Measurements from ENCODE around the gene TNFRSF11A. TPM values are rescaled to one million over a fixed set of nuclear protein-coding genes. Genes with fewer than 3 reads are reported as not detected.

The TNFRSF11A gene
- polyA plus RNA-seq, 1 donor from 2014 or later: not detected

- H3F3A ChIP-seq (ENCODE audit: insufficient read depth, low read length, poor library complexity, severe bottlenecking): no peaks in the 10 kb centered on the region
- no peak for TF ChIP-seq EZH2 (IDR thresholded peaks at IDR 0.05; ENCODE audit: borderline replicate concordance, insufficient read depth, low read length, poor library complexity, severe bottlenecking)
- TF ChIP-seq RAD21 (conservative IDR thresholded peaks at IDR 0.05): no peak
- TF ChIP-seq TAF1 (IDR thresholded peaks at IDR 0.05; ENCODE audit: low read depth): no peak
- TF ChIP-seq EP300 (conservative IDR thresholded peaks at IDR 0.05; ENCODE audit: poor library complexity, severe bottlenecking): no peak
- no peak for TF ChIP-seq MXI1 (conservative IDR thresholded peaks at IDR 0.05; ENCODE audit: poor library complexity, severe bottlenecking)
- TF ChIP-seq, protein P1, sequence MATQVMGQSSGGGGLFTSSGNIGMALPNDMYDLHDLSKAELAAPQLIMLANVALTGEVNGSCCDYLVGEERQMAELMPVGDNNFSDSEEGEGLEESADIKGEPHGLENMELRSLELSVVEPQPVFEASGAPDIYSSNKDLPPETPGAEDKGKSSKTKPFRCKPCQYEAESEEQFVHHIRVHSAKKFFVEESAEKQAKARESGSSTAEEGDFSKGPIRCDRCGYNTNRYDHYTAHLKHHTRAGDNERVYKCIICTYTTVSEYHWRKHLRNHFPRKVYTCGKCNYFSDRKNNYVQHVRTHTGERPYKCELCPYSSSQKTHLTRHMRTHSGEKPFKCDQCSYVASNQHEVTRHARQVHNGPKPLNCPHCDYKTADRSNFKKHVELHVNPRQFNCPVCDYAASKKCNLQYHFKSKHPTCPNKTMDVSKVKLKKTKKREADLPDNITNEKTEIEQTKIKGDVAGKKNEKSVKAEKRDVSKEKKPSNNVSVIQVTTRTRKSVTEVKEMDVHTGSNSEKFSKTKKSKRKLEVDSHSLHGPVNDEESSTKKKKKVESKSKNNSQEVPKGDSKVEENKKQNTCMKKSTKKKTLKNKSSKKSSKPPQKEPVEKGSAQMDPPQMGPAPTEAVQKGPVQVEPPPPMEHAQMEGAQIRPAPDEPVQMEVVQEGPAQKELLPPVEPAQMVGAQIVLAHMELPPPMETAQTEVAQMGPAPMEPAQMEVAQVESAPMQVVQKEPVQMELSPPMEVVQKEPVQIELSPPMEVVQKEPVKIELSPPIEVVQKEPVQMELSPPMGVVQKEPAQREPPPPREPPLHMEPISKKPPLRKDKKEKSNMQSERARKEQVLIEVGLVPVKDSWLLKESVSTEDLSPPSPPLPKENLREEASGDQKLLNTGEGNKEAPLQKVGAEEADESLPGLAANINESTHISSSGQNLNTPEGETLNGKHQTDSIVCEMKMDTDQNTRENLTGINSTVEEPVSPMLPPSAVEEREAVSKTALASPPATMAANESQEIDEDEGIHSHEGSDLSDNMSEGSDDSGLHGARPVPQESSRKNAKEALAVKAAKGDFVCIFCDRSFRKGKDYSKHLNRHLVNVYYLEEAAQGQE (IDR thresholded peaks at IDR 0.05; ENCODE audit: borderline replicate concordance): no peak
- TF ChIP-seq, protein P2, sequence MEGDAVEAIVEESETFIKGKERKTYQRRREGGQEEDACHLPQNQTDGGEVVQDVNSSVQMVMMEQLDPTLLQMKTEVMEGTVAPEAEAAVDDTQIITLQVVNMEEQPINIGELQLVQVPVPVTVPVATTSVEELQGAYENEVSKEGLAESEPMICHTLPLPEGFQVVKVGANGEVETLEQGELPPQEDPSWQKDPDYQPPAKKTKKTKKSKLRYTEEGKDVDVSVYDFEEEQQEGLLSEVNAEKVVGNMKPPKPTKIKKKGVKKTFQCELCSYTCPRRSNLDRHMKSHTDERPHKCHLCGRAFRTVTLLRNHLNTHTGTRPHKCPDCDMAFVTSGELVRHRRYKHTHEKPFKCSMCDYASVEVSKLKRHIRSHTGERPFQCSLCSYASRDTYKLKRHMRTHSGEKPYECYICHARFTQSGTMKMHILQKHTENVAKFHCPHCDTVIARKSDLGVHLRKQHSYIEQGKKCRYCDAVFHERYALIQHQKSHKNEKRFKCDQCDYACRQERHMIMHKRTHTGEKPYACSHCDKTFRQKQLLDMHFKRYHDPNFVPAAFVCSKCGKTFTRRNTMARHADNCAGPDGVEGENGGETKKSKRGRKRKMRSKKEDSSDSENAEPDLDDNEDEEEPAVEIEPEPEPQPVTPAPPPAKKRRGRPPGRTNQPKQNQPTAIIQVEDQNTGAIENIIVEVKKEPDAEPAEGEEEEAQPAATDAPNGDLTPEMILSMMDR (IDR thresholded peaks at IDR 0.05; ENCODE audit: poor library complexity, severe bottlenecking): no peak
- TF ChIP-seq POLR2AphosphoS5 (IDR thresholded peaks at IDR 0.05): no peak
- H3K4me3 ChIP-seq (ENCODE audit: low read length): no peak overlapping the region
- no peaks in the 10 kb centered on the region for H3K79me2 ChIP-seq (replicated peaks; ENCODE audit: insufficient read depth, low read length)
- H3K27ac ChIP-seq (ENCODE audit: low read length): no peak overlapping the region
- H3K27me3 ChIP-seq (ENCODE audit: insufficient read depth, low read depth, low read length): no peaks in the 10 kb centered on the region
- no peak overlapping the region for H2AFZ ChIP-seq (ENCODE audit: low read depth, low read length)
- H4K20me1 ChIP-seq (ENCODE audit: insufficient read depth): no peaks in the 10 kb centered on the region
- H3K9me3 ChIP-seq (ENCODE audit: low read length): no peaks in the 10 kb centered on the region
- H3K9me2 ChIP-seq (ENCODE audit: insufficient read depth, low read length): no peaks in the 10 kb centered on the region
- H3K4me2 ChIP-seq (ENCODE audit: low read length): no peak overlapping the region
- H3K36me3 ChIP-seq (ENCODE audit: insufficient read depth, low read length): no peaks in the 10 kb centered on the region
- no peak overlapping the region for H3K9ac ChIP-seq (ENCODE audit: low read length)
Measured at GRCh38 chr18:62437235-62438017, 112.3 kb downstream of the TNFRSF11A start.

DNA sequence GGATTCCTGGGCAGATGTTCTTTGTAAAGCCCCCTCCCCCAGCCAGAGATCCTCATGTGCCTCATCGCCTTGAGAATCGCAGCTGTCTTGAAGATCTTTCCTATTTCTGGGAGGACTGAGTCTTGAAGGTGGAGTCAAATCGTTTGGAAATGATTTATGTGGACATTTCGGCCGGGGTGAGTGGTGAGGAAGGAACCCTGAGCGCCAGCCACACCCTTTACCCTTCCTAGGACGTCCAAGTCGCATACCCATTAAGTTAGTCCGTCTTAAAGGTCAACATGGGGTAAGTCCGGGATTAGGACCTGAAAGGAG lies 112.9 kb downstream of the TNFRSF11A start:
- Histone ChIP-seq H3K27me3 (ENCODE audit: insufficient read depth, low read depth, low read length) (no peaks in the 10 kb centered on the region), H3K36me3 (ENCODE audit: insufficient read depth, low read length) (no peaks in the 10 kb centered on the region), H3K9me2 (ENCODE audit: insufficient read depth, low read length) (no peaks in the 10 kb centered on the region), H3K4me2 (ENCODE audit: low read length) (no peak overlapping the region), H3F3A (ENCODE audit: insufficient read depth, low read length, poor library complexity, severe bottlenecking) (no peaks in the 10 kb centered on the region), H3K27ac (ENCODE audit: low read length) (no peak overlapping the region), H3K9ac (ENCODE audit: low read length) (no peak overlapping the region), H3K79me2 (replicated peaks; ENCODE audit: insufficient read depth, low read length) (no peaks in the 10 kb centered on the region), H4K20me1 (ENCODE audit: insufficient read depth) (no peaks in the 10 kb centered on the region), H3K9me3 (ENCODE audit: low read length) (no peaks in the 10 kb centered on the region), H2AFZ (ENCODE audit: low read depth, low read length) (no peak overlapping the region), H3K4me3 (ENCODE audit: low read length) (no peak overlapping the region)
- TF ChIP-seq, protein P2 (IDR thresholded peaks at IDR 0.05; ENCODE audit: poor library complexity, severe bottlenecking): no peak
- no peak for TF ChIP-seq EP300 (conservative IDR thresholded peaks at IDR 0.05; ENCODE audit: poor library complexity, severe bottlenecking)
- no peak for TF ChIP-seq TAF1 (IDR thresholded peaks at IDR 0.05; ENCODE audit: low read depth)
- no peak for TF ChIP-seq POLR2AphosphoS5 (IDR thresholded peaks at IDR 0.05)
- TF ChIP-seq SMC3 (conservative IDR thresholded peaks at IDR 0.05; ENCODE audit: poor library complexity): no peak
- TF ChIP-seq EZH2 (IDR thresholded peaks at IDR 0.05; ENCODE audit: borderline replicate concordance, insufficient read depth, low read length, poor library complexity, severe bottlenecking): no peak

All from neural cell (in vitro differentiated cells).